GDM1 (cell line): ENCODE results near the gene DPEP3.
"Not testable (repeated sequence)": the region's sequence is repeated elsewhere in the genome, so short reads cannot be mapped to it uniquely, and the experiment has no call there.

Source experiments
- DNase-seq: peaks from one replicate; lab custom pipeline; 2025; lab: John Stamatoyannopoulos, UW

The DPEP3 gene

GRCh38 chr16:67979955-67980678, at the start of gene DPEP3:
Gene DPEP3 (minus strand): TSS chr16:67980499. CDS start chr16:67980380, 119 bp downstream.
- DNase-seq, result no peak

- DNase-seq, result no peak
These were observed 48.7 kb upstream of the DPEP3 start for GRCh38 chr16:68028996-68029395.

DNA sequence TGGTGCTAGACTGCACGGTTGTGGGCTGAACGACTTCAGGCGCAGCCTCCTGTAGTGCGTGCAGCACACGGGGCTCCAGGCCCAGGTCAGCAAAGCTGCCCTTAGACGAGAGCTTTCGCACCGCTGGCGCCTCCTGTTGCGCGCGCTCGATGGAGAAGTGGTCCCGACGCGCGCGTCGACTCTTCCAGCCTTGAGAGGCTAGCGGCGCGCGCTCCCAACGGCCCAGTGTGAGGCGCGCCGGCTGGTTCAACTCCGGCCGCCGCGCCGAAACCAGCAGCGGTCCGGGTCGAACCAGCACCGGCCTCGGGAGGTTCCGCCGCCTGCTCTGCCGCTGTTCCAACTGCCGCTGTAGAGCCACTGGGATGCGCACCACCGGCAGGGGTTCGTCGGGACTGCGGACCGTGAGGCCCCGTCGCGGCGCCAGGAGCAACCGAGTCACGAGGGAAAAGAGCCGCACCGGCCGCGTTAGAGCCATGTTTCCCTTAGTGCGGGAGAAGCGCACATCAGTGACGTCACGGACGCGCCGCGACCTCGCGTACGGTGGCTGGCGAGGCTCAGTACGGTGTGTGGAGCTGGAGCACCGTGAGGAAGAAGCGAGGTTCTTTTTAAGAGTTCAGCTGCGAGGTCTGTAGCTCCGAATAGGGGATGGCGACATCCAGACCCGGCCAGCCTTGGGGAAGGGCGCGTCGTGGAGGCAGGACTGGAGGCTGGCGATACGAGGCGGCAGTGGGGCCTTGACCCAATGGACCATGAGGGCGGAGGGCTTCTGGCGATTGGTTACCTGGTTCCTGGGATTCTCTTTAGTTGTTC, 42.6 kb upstream of the DPEP3 start, which contains the start of the genes DDX28 and DUS2:
TSS of gene DDX28 (minus strand) at position 505 of the 810 bp plus-strand sequence. CDS start at position 475, 30 bp downstream.
TSS of gene DUS2 (plus strand) at position 557 of the 810 bp plus-strand sequence. CDS start 14,740 bp downstream, outside the sequence.
- DNase-seq, result peak; percentile 75

DNA sequence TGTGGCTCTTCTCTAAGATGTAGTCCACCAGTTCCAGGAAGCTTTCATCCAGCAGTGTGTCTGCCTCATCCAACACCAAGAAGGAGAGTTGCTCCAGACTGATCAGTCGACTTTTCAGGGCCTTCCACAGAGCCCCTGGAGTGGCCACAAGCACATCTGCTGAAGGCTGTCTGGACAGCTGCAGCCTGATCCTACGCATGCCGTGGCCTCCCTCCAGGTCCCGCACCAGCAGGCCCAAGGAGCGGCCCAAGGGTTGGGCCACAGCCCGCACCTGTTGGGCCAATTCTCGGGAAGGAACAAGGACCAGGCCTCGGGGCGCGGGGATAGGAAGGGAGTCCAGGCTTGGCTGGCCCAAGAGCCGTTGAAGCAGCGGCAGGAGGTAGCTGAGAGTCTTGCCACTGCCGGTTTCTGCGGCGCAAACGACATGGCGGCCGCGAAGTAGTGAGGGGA, 42.0 kb upstream of the DPEP3 start:
- DNase-seq, result no peak

DNA sequence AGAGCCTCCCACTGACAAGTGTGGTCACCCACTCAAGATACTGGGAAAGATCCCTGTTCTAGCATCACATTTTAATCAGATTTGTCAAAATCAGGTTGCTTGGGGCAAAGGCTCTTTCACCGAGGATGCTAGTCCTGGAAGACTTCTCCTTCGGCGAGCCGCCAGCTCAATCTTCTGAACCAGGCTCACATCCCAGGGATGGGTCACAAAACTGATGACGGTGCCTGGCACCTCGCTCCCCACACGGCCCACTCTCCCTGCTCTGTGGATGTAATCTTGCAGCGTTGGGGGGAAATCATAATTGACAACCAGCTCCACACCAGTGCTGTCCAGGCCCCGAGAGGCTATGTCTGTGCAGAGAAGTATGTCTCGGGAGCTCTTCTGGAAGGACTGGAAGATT, 41.2 kb upstream of the DPEP3 start:
- DNase-seq, result no peak

- DNase-seq, result no peak
These were observed 38.9 kb upstream of the DPEP3 start for GRCh38 chr16:68019167-68019680.

GRCh38 chr16:68015681-68016080, 35.4 kb upstream of the DPEP3 start, which contains the start of gene DPEP2NB:
Gene DPEP2NB (minus strand): TSS chr16:68015911. CDS start chr16:68015770, 141 bp downstream.
- DNase-seq, result no peak

DNA sequence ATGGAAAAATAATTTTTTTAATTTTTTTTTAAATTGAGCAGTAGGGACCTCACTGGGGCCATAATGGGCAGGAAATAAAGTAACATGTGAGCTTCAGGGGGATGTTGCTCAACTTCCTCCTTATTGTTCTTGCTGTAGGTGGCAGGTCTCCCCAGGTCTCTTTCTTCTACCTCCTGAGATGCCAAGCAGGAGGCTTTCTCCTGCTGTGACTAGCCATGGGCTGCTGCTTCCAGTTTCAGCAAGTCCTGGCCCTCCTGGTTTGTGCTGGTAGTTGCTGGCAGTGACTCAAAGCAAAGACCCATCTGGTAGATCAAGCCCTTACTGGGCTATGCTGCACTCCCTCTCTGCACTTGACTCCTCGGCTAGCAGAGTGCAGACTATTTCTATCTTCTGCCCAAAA, 33.1 kb upstream of the DPEP3 start:
- DNase-seq, result peak; percentile 28

DNA sequence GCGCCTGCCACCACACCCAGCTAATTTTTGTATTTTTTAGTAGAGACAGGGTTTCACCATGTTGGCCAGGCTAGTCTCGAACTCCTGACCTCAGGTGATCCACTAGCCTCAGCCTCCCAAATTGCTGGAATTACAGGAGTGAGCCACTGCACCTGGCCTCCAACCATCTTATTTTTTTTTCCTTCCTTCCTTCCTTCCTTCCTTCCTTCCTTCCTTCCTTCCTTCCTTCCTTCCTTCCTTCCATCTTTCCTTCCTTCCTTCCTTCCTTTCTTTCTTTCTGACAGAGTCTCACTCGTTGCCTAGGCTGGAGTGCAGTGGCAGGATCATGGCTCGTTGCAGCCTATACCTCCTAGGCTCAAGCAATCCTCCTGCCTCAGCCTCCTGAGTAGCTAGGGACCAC, 29.6 kb upstream of the DPEP3 start:
- not testable (repeated sequence) for DNase-seq

DNA sequence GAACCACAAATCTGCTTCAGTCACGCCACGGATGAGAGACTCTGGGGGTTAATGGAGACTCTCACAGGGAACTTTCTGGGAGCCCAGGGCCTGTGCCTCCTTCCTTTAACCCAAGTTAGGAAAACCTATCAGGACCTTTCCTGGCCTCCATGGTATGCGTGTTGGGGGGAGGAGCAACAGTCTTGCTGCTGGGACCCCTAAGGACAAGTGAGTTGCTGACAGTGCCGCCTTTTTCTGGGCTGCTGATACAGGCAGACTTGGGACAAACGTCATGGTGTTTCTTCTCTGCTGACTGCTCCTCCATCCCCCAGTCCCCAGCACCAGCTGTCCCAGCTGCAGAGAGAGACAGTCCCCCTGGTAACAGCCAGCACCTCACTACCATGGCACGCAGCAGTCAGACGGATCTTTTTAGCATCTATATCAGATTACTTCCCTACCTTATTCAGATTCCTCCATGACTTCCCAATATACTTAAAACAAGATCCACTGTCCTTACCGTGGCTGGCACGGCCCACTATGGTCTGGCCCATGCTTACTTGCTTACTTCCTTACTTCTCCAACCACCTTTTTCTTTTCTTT, 28.9 kb upstream of the DPEP3 start:
- no peak for DNase-seq

GRCh38 chr16:68005786-68006286, 25.5 kb upstream of the DPEP3 start:
- DNase-seq, result peak; percentile 2

DNA sequence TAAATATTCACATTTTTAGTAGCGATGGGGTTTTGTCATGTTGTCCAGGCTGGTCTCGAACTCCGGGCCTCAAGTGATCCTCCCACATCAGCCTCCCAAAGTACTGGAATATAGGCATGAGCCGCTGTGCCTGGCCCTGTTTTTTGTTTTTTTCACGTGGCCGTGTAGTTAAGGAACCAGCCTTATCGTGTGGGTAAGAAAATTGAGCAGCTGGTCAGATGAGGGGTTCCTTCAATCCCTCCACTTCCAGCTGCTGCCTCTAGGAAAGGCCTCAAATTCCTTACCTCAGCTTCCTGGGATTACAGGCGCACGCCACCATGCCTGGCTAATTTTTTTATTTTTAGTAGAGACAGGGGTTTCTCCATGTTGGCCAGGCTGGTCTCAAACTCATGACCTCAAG, 24.9 kb upstream of the DPEP3 start:
- DNase-seq, result no peak

DNA sequence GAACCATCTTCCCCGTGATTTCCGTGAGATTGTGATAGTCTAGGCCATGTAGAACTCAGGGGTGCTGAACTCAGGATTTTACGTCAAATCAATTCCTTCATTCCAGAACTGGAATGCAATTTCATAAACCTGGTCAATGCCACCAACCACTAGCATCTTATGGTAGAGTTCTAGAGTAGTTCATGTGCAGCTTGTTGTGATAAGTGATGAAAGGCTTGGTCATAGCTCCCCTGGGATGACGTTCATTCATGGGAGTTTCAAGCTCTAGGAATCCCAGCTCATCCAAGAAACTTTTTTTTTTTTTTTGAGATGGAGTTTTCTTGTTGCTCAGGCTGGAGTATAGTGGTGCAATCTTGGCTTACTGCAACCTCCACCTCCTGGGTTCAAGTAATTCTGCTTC, 22.7 kb upstream of the DPEP3 start:
- DNase-seq, result no peak

DNA sequence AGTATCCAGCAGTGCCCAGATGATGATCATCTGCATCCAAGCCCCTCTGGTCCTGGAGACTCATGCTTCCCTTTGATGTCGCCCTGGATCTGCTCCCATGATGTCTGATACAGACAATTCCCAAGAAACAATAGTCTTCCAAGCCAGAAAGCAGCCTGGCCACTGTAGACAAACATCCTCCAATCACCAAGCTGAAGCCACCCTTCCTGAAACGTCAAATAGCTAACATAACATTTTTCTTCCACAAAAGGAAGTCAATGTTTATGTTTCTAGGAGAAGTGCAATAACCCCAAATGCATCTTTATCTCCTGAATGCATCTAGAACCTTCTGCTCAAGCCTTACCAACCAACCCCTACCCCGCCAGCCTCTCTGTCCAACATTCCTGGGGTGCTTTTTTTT, 20.2 kb upstream of the DPEP3 start:
- DNase-seq, result no peak

DNA sequence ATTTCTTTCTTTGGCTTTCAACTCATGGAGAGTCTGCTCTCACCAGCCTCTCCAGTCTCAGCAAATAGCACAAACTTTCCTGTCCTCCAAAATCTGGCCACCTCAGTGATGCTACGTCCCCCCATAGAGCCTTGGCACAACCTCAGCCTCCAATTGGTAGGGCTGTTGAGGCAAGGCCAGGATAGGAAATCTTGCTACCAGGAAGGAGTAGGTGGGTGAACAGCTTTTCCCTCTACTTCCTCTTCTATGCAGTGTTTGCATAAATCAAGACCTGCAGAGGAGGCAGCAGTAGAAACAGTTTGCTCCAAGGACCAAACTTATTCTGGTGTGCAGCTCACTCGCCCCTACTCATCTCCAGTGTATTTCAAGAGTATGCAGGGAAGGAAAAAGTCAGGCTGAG, 19.7 kb upstream of the DPEP3 start:
- no peak for DNase-seq

DNA sequence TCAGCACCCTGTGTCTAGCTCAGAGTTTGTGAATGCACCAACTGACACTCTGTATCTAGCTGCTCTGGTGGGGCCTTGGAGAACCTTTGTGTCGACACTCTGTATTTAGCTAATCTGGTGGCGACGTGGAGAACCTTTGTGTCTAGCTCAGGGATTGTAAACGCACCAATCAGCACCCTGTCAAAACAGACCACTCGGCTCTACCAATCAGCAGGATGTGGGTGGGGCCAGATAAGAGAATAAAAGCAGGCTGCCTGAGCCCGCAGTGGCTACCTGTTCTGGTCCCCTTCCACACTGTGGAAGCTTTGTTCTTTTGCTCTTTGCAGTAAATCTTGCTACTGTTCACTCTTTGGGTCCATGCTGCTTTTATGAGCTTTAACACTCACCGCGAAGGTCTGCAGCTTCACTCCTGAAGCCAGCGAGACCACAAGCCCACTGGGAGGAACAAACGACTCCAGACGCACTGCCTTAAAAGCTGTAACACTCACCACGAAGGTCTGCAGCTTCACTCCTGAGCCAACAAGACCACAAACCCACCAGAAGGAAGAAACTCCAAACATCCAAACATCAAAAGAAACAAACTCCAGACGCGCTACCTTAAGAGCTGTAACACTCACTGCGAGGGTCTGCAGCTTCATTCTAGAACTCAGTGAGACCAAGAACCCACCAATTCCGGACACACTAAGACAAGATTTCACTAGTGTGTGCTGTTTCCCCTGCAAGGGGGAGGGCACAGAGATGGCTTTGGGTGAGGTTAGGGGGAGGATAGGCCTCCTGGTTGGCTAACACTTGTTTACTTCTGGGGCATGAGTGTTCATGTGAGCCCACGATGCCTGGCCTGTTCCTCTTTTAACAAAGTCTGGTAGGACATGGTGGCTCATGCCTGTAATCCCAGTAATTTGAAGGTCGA, 18.7 kb upstream of the DPEP3 start, which contains the start of gene DPEP2:
TSS of gene DPEP2 (minus strand) at position 706 of the 910 bp plus-strand sequence. CDS start 6,272 bp downstream, outside the sequence.
- not testable (repeated sequence) for DNase-seq

GRCh38 chr16:67998231-67998778, 18.0 kb upstream of the DPEP3 start:
- DNase-seq, result not testable (repeated sequence)

- DNase-seq, result no peak
These were observed 16.4 kb upstream of the DPEP3 start for GRCh38 chr16:67996666-67997065.

DNA sequence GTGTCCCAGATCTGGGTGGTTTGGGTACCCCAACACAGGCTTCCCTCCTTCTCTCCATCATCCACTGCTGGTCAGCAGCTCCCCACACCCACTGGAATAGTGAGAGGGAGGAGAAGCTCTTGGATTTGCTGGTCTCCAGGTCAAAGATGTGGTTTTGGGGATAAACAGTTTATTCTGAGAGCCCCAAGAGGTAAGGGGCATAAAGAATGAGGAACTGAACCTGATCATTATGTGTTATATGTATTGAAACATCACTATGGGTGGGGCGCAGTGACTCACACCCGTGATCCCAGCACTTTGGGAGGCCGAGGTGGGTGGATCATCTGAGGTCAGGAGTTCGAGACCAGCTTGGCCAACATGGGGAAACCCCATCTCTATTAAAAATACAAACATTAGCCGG, 15.1 kb upstream of the DPEP3 start:
- DNase-seq, result no peak

DNA sequence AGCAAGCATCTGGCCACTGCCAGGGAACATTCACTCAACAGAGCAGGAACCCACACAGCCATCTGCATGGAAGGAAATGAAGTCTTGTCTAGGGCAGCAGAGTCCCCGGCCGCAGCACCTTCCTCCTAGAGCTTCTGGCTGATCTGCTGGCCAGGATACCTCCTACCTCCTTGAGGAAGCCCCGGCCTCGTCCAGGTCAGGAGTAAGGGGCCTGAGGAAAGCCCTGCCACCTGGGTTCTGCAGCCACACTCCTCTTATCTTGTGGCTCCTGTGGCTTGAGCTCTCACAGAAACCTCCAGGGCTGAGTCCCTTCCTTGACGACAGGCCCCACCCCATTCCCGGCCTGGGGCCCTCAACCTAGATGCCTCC, 13.7 kb upstream of the DPEP3 start:
- peak; percentile 33 for DNase-seq
